ENCODE measurements around the gene KCTD13. TPM values are rescaled to one million over a fixed set of nuclear protein-coding genes. Genes with fewer than 3 reads are reported as not detected.
A peak's percentile ranks its signal among the peaks of the same experiment; 100 is the strongest.

Gene KCTD13
- total and polyA plus RNA-seq, 7 donors = 5.4 to 26.1 (median 14.6) TPM

DNA sequence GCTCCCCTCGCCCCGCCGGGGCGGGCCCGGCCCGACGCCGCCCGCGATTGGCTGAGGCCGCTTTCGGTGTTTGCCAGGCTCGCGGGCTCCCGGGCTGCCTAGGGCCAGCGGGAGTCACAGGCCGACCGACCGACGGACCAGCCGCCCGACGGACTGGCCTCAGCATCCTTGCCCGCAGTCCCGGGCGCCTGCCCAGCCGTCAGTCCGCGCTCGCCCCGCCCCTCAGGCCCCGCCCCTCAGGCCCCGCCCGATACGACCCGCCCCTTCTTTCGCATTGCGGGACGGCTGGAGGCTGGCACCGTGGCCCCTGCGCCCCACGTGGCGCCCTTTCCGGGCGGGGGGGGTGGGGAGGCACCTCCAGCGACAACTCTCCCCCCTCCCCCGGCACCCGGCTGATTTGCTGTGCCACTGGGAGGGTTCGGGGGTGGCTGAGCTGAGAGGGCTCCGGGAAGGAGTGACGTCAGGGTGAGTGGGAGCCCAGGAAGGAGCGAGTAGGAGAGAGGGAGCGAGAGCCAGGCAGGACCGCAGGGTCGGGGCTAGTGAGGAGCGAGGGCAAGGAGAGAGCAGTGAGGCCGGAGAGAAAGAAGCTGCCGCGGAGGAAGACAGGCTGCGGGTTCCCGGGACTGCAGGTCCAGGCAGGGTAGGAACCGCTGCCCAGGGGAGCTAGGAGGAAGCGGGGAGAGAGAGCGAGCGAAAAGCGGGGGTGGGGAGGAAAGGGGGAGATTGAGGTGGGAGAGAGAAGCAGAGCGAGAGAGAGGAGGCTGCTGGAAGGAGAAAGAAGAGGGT lies 25.7 kb downstream of the KCTD13 start, which contains the start of gene ASPHD1:
Gene ASPHD1 (plus strand): TSS at position 387 of the 786 bp plus-strand sequence. CDS start 484 bp downstream, outside the sequence.
- Histone ChIP-seq H3K9me3 (no peaks in the 10 kb centered on the region), H3K36me3 (no peaks in the 10 kb centered on the region), H3K27ac (no peak within 1 kb of the TSS), H3K4me3 (peak within 1 kb of the TSS; percentile 24 to 56 (median 50)), H3K27me3 (peaks cover 12 to 40% (median 26%) of the 10 kb centered on the region in 3 donors), H3K4me1 (peaks cover 0 to 20% (median 13%) of the 10 kb centered on the region in 4 donors)
- intact Hi-C loops (cut with DNase I) = loop anchor here (2.0 kb wide), 1 partner anchor 25 kb away; no protein-coding TSS in a partner anchor
- TF ChIP-seq POLR2AphosphoS5 (IDR thresholded peaks at IDR 0.05) = no peak
- TF ChIP-seq, protein P1, sequence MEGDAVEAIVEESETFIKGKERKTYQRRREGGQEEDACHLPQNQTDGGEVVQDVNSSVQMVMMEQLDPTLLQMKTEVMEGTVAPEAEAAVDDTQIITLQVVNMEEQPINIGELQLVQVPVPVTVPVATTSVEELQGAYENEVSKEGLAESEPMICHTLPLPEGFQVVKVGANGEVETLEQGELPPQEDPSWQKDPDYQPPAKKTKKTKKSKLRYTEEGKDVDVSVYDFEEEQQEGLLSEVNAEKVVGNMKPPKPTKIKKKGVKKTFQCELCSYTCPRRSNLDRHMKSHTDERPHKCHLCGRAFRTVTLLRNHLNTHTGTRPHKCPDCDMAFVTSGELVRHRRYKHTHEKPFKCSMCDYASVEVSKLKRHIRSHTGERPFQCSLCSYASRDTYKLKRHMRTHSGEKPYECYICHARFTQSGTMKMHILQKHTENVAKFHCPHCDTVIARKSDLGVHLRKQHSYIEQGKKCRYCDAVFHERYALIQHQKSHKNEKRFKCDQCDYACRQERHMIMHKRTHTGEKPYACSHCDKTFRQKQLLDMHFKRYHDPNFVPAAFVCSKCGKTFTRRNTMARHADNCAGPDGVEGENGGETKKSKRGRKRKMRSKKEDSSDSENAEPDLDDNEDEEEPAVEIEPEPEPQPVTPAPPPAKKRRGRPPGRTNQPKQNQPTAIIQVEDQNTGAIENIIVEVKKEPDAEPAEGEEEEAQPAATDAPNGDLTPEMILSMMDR (IDR thresholded peaks at IDR 0.05) = no peak
- no peak for TF ChIP-seq EP300 (IDR thresholded peaks at IDR 0.05)
- no peak for TF ChIP-seq POLR2A (IDR thresholded peaks at IDR 0.05)
- WGBS, 2 donors = 0 to 1% methylated on average over 67 of the region's 67 CpGs
- DNase-seq = peak; percentile 77

DNA sequence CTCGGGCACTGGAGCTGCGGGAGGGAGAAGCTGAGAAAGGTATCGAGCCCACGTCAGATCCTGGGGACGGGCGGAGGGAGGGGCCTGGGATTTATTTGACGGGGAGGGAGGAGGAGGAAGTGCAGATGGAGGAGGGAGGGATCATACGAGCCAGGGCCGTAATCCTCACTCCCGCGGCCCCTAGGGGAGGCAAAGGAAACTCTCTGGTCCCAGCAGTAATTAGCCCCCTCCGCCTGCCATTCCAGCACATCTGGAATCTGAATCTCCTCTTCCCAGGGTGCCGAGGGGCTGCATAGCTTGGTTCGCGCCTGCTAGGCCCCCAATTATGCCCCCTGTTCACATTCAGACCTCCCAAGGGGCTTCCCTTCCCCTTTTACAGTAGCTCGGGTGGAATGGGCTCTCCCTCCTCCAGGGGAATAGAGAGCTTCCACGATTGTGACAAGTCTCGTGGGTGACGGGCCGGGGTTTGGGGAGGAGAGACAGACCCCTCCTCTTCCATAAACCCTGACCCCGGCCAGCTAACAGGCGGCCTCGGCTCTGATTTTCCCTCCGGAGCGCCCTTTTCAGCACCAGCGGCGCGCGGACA lies 26.4 kb downstream of the KCTD13 start, which contains the start of gene SEZ6L2:
Gene SEZ6L2 (minus strand): TSS at position 35 of the 586 bp plus-strand sequence. CDS start 531 bp downstream, outside the sequence.
- H3K4me1 ChIP-seq = peaks cover 0 to 20% (median 13%) of the 10 kb centered on the region in 4 donors
- H3K4me3 ChIP-seq = peak within 1 kb of the TSS; percentile 24 to 56 (median 50)
- WGBS, 2 donors = 1 to 2% methylated on average over 29 of the region's 29 CpGs
- no peak within 1 kb of the TSS for H3K27ac ChIP-seq
- no peaks in the 10 kb centered on the region for H3K36me3 ChIP-seq
- no peak for DNase-seq
- intact Hi-C loops (cut with DNase I) = loop anchor here (2.0 kb wide), 1 partner anchor 25 kb away; no protein-coding TSS in a partner anchor
- peaks cover 12 to 40% (median 26%) of the 10 kb centered on the region in 3 donors for H3K27me3 ChIP-seq
- no peak for TF ChIP-seq POLR2AphosphoS5 (IDR thresholded peaks at IDR 0.05)
- TF ChIP-seq, protein P1 (IDR thresholded peaks at IDR 0.05) = no peak
- no peak for TF ChIP-seq EP300 (IDR thresholded peaks at IDR 0.05)
- no peak for TF ChIP-seq POLR2A (IDR thresholded peaks at IDR 0.05)
- H3K9me3 ChIP-seq = no peaks in the 10 kb centered on the region

DNA sequence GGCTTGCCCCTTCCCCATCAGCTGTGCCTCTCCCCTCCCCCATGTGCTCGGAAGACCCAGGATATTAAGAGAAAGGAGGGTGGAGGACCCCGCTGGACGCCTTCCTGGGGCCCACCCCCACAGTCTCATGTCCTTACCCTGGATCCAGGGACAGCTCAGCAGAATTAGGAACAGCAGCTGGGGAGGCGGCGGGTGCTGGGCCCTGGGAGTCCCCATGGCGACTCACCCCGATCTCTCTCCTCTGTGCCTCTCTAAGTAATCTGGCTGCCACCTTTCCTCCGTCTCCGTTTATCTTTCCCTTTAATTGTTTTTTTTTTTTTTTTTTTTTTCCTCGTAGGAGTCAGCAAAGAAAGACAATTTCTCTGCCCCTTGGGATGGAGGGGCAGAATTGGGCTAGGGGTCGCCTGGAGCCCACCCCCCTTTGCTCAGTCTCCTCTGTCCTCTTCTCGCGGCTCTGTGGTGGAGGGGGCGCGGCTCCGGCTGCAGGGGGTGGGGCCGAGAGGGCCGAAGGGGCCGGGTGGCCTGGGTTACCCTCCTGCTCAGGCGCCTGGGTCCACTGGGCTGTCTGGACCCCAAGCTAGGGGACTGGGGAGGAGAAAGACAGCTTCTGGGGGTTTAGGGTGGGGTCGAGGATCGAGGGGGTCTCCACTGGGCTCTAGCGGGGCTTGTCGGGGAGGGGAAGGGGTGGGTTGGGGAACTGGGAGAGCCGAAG lies 27.1 kb downstream of the KCTD13 start:
- Histone ChIP-seq H3K9me3 (no peaks in the 10 kb centered on the region), H3K4me1 (peaks cover 0 to 20% (median 13%) of the 10 kb centered on the region in 4 donors), H3K27me3 (peaks cover 12 to 40% (median 26%) of the 10 kb centered on the region in 3 donors), H3K27ac (no peak overlapping the region), H3K4me3 (no peak overlapping the region), H3K36me3 (no peaks in the 10 kb centered on the region)
- DNase-seq = no peak
- WGBS, 2 donors = 1 to 2% methylated on average over 25 of the region's 25 CpGs
- intact Hi-C loops (cut with DNase I) = no loop called here
- TF ChIP-seq EP300 (IDR thresholded peaks at IDR 0.05) (no peak), POLR2A (IDR thresholded peaks at IDR 0.05) (no peak)

DNA sequence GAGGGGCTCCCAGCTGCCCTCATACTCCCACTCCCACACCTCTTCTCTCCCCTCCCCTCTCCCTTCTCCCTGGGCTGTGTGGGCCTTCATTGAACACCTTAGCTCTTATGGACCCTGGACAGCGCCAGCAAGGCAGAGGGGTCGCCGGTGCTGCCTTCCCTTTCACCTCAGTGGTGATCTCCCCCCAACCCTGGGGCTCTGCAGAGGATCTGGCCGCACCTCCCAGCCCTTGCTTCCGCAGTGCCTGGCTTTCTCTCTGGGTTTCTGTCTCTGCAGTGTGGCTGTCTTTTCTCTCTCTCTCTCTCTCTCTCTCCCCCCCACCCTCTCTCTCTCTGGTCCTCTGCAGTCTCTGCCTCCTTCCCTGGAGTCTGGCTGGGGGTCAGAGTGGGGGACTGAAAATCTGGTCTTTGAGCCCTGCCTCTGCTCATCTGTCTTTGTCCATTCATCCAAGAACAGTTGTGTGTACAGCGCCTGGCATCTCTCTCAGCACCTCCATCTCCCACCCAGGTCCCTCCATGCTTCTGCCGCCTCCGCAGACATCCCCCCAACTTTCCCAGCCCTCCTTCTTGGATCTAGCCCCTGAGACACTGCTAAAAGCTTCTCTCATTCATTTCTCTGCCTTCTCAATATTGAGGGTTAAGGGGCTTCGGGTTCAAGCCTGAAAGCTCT lies 27.8 kb downstream of the KCTD13 start:
- TF ChIP-seq EP300 (IDR thresholded peaks at IDR 0.05) (no peak), POLR2AphosphoS5 (IDR thresholded peaks at IDR 0.05) (no peak), POLR2A (IDR thresholded peaks at IDR 0.05) (no peak)
- TF ChIP-seq, protein P1 (IDR thresholded peaks at IDR 0.05) = no peak
- Histone ChIP-seq H3K4me1 (peaks cover 0 to 20% (median 13%) of the 10 kb centered on the region in 4 donors), H3K27me3 (peaks cover 12 to 40% (median 26%) of the 10 kb centered on the region in 3 donors), H3K9me3 (no peaks in the 10 kb centered on the region), H3K36me3 (no peaks in the 10 kb centered on the region), H3K27ac (no peak overlapping the region), H3K4me3 (no peak overlapping the region)
- no peak for DNase-seq
- 21 to 52% methylated on average over 9 of the region's 9 CpGs for WGBS, 2 donors
- intact Hi-C loops (cut with DNase I) = no loop called here
